HG02884 (cell line): ENCODE data around the gene HNF1B.
A peak's percentile ranks its signal among the peaks of the same experiment; 100 is the strongest.
"Not testable (repeated sequence)": the region's sequence is repeated elsewhere in the genome, so short reads cannot be mapped to it uniquely, and the experiment has no call there.

ENCODE experiments used
- ATAC-seq: cut with Tn5 transposase; IDR thresholded peaks from one replicate; pipeline ENCODE4 v1.9.1; 2021; ENCODE audit warnings: mild to moderate bottlenecking, moderate library complexity; ENCODE audit not compliant: unreplicated experiment

The HNF1B gene

GRCh38 chr17:37744961-37745800 lies at the start of gene HNF1B:
Gene HNF1B (minus strand): TSS chr17:37745059. CDS start chr17:37744884, 175 bp downstream.
- no peak for ATAC-seq

- no peak for ATAC-seq
Measured at GRCh38 chr17:37792787-37793186, 47.9 kb upstream of the HNF1B start.

GRCh38 chr17:37791447-37792399 lies 46.9 kb upstream of the HNF1B start:
- no peak for ATAC-seq

- ATAC-seq, result no peak
Measured at GRCh38 chr17:37789771-37790541, 45.1 kb upstream of the HNF1B start.

- no peak for ATAC-seq
Measured at GRCh38 chr17:37789021-37789565, 44.2 kb upstream of the HNF1B start.

GRCh38 chr17:37788526-37788925 lies 43.7 kb upstream of the HNF1B start:
- no peak for ATAC-seq

- ATAC-seq, result no peak
Measured at GRCh38 chr17:37787055-37787757, 42.3 kb upstream of the HNF1B start.

- no peak for ATAC-seq
Measured at GRCh38 chr17:37786481-37786880, 41.6 kb upstream of the HNF1B start.

- not testable (repeated sequence) for ATAC-seq
Measured at GRCh38 chr17:37782460-37782859, 37.6 kb upstream of the HNF1B start.

- no peak for ATAC-seq
Measured at GRCh38 chr17:37781451-37781850, 36.6 kb upstream of the HNF1B start.

- ATAC-seq, result no peak
Measured at GRCh38 chr17:37779554-37779953, 34.7 kb upstream of the HNF1B start.

- peak; percentile 85 for ATAC-seq
Measured at GRCh38 chr17:37774504-37774903, 29.6 kb upstream of the HNF1B start.

GRCh38 chr17:37772982-37773381 lies 28.1 kb upstream of the HNF1B start:
- ATAC-seq, result no peak

- no peak for ATAC-seq
Measured at GRCh38 chr17:37770631-37771518, 26.0 kb upstream of the HNF1B start.

GRCh38 chr17:37769050-37769449 lies 24.2 kb upstream of the HNF1B start:
- no peak for ATAC-seq

- no peak for ATAC-seq
Measured at GRCh38 chr17:37768438-37768837, 23.6 kb upstream of the HNF1B start.

GRCh38 chr17:37766971-37767370 lies 22.1 kb upstream of the HNF1B start:
- no peak for ATAC-seq

- ATAC-seq, result no peak
Measured at GRCh38 chr17:37764383-37764782, 19.5 kb upstream of the HNF1B start.

- ATAC-seq, result no peak
Measured at GRCh38 chr17:37762666-37763065, 17.8 kb upstream of the HNF1B start.
